Smooth muscle cell of the pulmonary artery (primary cell): ENCODE results near the gene DUSP11. TPM values are rescaled to one million over a fixed set of nuclear protein-coding genes. Genes with fewer than 3 reads are reported as not detected.

ENCODE experiments used
- total RNA-seq: library from RNA; depleted of rRNA; stranded (reverse); fragments of >200 nt; gene quantifications from 2 replicates; pipeline ENCODE4 v1.2.3, GENCODE V29; 2014

The DUSP11 gene
- total RNA-seq = 19.6 and 20.3 TPM in 2 replicates

GRCh38 chr2:73779467-73780236 is at the start of gene DUSP11:
Gene DUSP11 (minus strand): TSS chr2:73780103. CDS start chr2:73779974, 129 bp downstream.

GRCh38 chr2:73828818-73829570 is 49.1 kb upstream of the DUSP11 start, which contains the start of gene STAMBP:
Gene STAMBP (plus strand): TSS chr2:73828961. CDS start chr2:73830857, 1,896 bp downstream.

GRCh38 chr2:73783883-73784282 is 4.0 kb upstream of the DUSP11 start, which contains the start of gene C2orf78:
Gene C2orf78 (plus strand): TSS chr2:73784183. CDS start chr2:73784310, 127 bp downstream.

GRCh38 chr2:73736855-73737779 is 42.8 kb downstream of the DUSP11 start, which contains the start of gene TPRKB:
Gene TPRKB (minus strand): TSS chr2:73737345. CDS start chr2:73734569, 2,776 bp downstream.

Other genes starting within 250 kb of the DUSP11 start
- gene NAT8, start 137.7 kb downstream of the DUSP11 start, total RNA-seq = not detected in 2 replicates
- 10.1 and 11.9 TPM in 2 replicates for gene TPRKB, start 42.8 kb downstream of the DUSP11 start, total RNA-seq
- not detected in 2 replicates for gene C2orf78, start 4.1 kb upstream of the DUSP11 start, total RNA-seq
- 26.5 and 29.1 TPM in 2 replicates for gene STAMBP, start 48.9 kb upstream of the DUSP11 start, total RNA-seq
- 32.7 and 43.4 TPM in 2 replicates for gene ACTG2, start 112.9 kb upstream of the DUSP11 start, total RNA-seq
- 43.9 and 50.7 TPM in 2 replicates for gene DGUOK, start 146.8 kb upstream of the DUSP11 start, total RNA-seq
- gene TET3, start 204.8 kb upstream of the DUSP11 start, total RNA-seq = 4.5 and 5.4 TPM in 2 replicates